Ammon's horn (tissue), 1 donor: ENCODE measurements around the gene PGM1.
A peak's percentile ranks its signal among the peaks of the same experiment; 100 is the strongest.
"Not testable (repeated sequence)": the region's sequence is repeated elsewhere in the genome, so short reads cannot be mapped to it uniquely, and the experiment has no call there.

Source experiments
- DNase-seq: peaks from one replicate; pipeline ENCODE4 v3.0.0-alpha.2; 2016; ENCODE audit warnings: low spot score

The PGM1 gene

DNA sequence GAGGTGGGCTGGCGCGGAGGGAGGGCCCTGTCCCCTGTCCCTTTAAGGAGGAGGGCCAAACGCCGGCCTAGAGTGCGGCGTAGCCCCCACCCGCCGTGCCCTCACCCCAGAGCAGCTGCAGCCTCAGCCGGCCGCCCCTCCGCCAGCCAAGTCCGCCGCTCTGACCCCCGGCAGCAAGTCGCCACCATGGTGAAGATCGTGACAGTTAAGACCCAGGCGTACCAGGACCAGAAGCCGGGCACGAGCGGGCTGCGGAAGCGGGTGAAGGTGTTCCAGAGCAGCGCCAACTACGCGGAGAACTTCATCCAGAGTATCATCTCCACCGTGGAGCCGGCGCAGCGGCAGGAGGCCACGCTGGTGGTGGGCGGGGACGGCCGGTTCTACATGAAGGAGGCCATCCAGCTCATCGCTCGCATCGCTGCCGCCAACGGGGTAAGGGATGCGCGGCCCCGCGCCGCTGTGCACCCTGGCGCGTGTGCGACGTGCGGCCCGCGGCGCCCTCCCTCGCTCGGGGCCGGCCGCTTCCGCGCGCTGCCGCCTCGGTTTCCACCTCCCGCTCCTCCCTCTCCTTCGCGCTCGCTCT is at the start of gene PGM1:
PGM1 (plus strand) TSS at position 109 of the 583 bp plus-strand sequence; CDS start at position 187, 78 bp downstream.
- DNase-seq = peak; percentile 82

DNA sequence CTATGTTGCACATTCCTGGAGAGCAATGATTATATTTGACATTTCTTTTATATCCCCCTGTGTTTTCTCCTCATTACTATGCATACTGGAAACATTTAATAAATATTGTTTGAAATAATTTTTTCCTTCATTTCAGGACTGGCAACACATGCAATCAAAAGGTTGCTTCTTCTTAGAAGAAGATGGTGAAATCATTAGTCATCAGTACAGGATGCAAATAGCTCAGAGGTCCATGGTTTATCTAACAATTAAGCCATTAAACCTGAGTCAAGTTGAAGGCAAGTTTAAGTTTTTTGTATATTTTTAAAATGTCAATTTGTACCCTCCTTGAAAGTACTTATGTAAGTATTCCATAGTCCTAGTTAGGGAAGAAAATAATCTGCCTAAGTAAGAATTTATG is 47.4 kb upstream of the PGM1 start:
- no peak for DNase-seq

DNA sequence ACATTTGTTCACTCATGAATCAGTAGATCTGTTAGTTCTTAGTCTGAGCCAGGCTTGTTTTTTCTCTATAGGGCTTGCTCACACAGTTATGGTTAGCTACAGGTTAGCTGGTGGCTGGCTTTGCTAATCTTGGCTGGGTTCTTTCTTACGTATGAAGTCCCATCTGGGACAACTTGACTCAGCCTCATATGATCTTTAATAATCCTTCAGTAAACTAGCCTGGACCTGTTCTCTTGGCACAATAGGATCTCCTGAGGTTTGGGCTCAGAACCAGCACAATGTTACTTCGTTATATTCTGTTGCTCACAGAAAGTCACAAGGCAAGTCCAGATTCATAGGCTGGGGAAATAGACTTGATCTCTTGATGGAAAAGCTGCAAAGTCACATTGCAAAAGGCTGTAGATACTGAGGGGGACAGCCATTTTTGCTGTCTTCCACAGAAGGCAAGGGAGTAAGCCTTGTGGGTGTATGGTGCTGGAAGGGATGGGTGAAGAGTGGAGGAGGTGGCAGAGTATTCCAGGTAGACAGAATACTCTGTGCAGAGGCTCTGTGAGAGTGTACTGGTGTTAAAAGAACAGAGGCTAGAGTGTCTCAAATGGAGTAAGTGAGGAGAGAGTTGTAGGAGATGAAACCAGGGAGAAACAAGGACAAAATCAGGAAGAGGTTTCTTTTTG is 45.5 kb upstream of the PGM1 start:
- no peak for DNase-seq

DNA sequence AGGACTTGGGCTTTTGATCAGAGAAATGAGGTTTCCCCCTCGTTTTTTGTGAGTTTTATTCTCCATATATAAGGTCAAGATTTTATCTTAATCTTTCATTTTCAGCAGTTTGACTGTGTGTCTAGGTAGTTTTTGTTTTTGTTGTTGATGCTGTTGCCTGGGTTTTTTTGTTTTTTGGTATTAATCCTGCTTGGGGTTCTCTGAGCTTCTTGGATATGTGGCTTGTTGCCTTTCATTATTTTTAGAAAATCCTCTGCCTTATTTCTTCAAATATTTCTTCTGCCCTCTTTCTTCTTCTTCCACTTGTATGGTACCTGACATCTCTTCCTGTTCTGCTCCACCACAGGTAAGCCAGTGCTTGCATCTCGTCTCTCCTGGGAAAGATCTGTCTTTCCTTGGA is 44.9 kb upstream of the PGM1 start:
- DNase-seq = no peak

DNA sequence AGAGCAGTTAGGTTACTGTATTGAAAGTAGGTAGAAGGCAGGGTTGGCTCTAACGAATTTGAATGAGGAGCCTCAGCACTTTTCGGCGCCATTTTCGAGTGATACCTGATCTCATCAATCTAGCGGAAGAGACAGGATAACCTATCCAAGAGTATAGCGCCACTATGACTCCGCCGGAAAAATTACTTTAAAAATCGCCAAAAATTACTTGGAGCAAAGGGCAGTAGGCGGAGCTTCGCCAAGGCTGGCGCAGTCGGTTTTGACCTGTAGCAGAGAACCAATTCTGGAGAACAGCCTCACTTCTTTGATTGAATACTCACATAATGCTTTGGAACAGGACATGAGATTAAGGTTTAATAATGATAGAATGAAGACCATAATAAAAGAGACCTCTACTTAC is 44.3 kb upstream of the PGM1 start:
- no peak for DNase-seq

DNA sequence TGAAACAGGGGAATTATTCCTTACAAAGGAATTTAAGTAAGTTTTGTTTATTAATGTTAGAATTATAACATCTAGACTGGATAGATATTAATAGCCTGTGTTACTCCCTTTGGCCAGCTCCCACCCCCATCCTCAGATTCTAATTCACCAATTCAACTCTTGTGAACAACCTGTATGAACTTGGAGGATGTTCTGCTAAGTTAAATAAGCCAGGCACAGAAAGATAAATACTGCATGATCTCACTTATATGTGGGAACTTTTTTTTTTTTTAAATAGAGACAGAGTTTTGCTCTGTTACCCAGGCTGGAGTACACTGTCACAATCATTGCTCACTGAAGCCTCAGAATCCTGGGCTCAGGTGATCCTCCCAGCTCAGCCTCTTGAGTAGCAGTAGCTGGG is 37.7 kb upstream of the PGM1 start:
- DNase-seq = no peak

DNA sequence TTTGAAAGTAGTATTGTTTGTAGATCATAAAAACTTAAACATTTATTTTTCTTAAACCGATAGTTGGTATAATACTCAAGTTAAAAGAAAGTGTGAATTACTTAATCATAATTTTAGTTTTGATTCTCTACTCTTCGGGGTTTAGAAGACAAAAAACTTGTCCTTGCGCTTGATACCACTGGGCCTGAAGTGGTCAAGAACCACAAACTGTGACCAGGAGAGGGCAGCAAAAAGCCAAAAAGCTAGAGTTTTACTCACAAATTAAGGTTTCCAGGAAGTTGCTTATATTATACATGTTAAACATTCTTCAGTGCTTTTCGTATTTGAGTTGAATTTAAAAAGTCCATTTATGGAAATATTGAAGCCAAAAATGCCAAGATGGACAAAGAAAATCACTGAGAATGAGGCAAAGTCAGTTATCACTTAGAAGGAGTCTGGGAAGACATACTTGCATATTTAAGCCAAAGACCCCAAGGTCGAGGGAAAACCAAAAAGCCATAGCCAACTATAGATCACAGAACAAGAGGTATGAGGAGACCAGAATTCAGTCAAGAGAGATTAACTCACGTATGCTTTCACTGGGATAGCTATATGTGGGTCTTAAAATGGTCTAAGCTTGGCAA is 35.7 kb upstream of the PGM1 start:
- no peak for DNase-seq

DNA sequence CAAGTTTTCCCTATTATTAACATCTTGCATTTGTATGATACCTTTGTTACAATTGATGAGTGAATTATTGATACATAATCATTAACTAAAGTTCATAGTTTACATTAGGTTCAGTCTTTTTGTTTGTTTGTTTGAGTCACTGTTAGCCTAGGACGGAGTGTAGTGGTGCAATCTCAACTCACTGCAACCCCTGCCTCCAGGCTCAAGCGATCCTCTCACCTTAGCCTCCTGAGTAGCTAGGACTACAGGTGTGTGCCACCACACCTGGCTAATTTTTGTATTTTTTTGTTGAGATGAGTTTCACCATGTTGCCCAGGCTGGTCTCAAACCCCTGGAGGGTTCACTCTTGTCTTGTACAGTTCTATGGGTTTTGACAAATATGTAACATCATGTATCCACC is 33.9 kb upstream of the PGM1 start:
- DNase-seq = no peak

DNA sequence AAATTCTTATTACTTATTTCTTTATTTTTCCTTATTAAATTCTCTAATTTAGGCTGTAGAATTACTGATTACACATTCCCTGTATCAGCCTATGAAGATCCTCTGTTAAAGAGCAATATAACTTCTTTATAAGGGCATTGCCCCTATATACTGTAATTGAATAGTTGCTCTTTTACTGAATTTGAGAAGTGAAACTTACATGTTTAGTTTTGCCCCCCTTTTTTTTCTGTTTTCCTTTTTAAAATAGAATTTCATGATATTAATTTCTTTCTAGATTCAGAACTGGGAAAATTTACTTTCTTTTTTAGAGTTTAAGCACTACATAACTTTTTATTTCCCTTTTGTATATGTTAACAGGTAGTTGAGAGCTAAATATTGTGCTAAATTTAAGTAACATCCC is 29.5 kb upstream of the PGM1 start:
- no peak for DNase-seq

DNA sequence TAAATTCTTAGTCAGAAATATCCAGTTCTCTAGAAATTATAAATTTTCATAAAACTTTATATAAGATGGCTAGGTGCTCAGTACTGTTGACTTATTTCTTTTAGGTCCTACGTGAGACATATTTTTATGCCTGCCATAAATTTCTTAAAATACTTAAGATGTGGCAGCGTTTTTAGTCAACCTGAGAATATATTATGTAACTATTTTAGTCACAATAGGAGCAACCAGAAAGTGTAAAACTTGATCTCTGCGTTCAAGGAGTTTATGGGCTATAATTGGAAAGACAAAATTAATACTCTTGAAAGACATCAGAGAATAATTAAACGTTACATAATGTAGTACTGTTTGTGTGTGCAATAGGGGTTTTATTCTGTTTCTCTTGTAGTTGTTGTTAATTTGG is 24.1 kb upstream of the PGM1 start:
- no peak for DNase-seq

DNA sequence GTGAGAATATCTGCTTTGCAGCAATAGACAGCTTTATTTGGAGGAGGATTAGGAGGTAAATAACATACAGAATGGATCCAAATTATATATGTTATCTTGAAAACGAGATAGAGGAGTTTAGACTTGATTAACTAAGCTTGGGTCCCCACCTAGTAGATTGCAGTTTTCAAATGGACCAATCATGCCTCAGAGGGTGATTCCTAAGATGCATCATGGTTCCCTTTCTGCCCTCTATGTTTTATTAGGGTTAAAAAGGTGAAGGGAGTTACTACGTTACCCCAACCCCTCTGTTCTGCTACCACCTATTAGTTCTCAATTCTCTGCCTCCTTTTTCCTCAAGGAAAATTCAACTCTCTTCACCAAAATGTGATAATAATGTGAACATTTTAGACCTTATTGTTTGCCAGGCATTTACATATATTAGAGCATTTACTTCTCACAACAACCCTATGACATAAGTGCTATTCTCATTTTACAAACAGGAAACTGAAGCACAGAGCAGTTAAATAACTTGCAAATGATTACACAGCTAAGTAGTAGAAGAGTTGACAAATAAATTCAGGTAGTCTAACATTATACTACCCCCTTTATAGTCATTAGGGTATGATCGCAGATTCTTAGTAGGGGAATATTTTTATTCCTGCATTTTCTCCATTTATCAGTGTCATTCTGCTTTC is 23.4 kb upstream of the PGM1 start:
- DNase-seq = no peak

DNA sequence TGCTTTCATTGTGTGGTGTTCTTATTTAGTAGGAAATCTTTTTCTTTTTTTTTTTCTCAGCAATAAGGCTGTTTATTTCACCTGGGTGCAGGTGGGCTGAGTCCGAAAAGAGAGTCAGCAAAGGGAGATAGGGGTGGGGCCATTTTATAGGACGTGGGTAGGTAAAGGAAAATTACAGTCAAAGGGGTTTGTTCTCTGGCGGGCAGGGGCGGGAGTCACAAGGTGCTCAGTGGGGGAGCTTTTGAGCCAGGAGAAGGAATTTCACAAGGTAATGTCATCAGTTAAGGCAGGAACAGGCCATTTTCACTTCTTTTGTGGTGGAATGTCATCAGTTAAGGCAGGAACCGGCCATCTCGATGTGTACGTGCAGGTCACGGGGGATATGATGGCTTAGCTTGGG is 20.5 kb upstream of the PGM1 start:
- DNase-seq = not testable (repeated sequence)

DNA sequence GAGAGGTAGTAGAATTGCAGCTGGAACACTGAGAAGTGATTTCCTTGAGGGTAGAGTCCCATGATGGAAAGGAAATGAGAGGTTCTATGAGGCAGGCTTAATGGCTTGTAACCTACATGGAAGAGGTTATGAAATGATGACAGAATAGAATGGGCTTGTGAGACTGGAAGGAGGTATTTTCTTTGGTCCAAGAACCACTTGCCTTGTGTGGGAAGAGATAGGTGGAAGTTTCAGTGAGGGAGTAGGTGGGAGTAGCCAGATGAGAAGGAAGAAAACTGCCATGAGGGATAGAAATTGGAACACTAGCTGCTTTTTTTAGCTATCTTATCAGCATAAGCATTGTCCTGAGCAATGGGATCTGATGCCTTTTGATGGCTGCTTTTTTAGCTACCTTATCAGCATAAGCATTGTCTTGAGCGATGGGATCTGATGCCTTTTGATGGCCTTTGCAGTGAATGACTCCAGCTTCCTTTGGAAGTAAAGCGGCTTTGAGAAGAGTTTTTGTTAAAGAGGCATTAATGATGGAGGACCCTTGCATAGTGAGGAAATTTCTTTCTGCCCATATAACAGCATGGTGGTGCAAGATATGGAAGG is 18.9 kb upstream of the PGM1 start:
- not testable (repeated sequence) for DNase-seq

DNA sequence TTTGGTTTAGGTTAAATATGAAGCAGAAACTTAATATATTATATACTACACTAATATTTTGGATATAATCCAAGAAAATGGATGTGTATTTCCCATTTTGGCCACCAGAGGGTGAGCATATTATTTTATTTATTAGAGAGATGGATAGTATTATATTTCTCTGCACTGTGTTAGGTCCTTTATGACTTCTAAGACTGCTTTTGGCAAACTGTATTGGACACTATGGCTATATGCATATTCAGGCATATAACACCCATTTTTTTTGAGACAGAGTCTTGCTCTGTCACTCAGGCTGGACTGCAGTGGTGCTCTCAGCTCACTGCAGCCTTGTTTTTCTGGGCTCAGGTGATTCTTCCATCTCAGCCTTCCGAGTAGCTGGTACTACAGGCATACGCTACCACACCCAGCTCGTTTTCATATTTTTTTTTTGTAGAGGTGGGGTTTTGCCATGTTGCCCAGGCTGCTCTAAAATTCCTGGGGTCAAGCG is 17.8 kb upstream of the PGM1 start:
- DNase-seq = no peak

DNA sequence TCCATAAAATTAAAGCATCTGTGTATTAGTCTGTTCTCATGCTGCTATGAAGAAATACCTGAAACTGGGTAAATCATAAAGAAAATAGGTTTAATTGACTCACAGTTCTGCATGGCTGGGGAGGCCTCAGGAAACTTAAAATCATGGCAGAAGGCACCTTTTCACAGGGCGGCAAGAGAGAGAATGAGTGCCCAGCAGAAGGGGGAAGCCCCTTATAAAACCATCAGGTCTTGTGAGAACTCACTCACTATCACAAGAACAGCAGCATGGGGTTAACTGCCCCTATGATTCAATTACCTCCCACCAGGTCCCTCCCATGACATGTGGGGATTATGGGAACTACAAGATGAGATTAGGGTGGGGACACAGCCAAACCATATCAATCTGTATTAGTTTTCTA is 6.9 kb upstream of the PGM1 start:
- DNase-seq = not testable (repeated sequence)

DNA sequence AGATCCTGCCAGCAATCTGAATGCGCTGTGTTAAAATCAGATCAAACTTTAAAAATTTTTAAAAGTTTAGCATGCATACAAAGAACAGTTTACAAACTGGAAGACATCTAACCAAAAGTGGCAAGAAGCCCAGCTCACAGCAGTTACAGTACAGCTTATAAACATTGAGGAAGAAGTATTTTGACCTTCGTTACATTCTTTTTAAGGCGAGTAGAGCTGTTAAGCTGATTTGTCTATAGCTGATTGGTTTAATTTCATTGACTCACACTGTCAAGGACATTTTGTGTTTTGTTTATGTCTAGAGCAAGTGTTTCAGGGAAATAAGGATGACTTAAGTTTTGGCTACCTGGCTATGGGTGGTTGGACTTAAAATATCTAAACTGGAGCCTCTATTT is 3.0 kb upstream of the PGM1 start:
- no peak for DNase-seq

DNA sequence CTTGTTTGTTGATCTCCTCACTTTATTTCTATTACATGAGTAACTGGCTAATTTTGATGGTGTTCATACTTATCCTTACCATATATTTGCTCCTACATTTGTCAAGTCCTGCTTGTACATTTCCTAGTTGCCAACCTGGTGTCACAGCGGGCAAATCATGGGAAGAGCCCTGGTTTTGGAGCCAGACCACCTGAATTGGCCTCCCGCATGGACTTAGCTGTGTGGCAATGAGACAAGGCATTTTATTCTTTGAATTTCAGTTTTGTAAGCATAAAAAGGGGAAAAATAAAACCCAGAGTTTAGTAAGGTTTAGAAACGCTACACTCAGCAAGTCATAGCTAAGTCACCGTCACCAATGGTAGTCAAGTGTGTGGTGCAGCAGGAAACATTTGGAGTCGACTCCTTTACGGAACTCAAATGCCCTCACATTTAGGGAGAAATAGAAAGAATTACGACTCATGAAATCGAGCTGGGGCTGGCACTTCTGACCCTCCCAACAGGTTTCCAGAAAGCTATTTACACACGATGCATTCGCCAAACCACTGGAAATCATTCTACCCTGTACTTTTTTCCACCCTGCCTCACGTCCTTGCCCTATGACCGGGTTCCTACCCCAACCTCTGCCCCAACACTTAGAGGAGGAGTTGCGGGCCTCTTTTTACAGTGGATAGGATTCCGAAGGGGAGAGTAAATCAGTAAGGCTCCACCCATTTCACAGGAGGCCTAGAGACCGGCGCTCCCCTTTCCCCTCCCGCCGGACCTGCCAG is 492 bp upstream of the PGM1 start:
- peak; percentile 36 for DNase-seq

DNA sequence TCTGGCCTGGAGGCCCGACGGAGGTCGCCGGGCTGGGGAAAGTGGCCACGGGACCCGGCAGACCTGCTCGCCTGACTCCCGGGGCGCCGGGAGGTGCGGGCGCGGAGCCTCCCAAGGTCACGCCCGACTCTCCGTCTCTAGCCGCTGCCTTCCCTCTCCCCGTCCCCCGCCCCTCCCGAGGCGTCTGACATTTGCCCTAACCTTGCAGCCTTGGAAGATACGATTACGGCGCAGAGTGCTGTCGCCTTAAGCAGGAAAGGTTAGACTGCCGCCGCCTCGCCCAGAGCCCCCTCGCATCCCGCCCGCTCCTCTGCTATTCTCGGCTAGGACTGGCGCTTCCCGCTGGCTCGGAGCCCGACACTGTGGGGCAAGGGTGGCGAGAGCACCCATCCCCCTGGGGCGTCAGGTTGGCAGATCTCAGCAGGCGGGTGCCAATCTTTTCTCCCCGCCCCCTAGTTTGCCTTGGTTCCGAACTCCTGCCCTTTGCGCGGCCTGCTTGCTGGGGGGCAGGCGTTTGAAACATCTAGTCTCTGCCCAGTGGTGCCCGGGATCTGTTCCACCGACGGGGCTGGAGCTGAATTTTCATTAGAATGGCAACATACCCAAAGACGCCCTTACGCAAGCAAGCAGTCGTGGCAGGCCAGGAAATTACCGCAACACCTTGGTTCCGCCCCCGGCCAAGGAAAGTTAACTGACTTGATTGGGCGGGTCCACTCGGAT is 835 bp downstream of the PGM1 start:
- DNase-seq = peak; percentile 56

DNA sequence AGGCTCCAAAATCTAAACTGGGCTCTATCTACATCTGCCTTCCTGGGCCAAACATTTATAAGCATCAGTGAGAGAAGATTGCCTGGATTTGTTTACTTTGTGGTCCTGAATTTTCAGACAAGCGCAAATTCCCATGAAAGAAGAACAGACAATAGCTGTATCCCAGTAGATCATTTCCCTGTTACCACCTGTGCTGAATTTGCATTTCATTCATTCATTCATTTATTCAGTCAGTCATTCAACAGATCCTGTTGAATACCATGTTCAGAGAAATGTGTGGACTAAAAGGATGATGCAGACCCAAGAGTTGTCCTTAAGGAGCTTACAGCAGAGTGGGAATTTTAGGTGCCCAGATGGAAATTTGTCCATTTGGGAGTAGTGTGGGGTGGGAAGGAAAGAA is 2.2 kb downstream of the PGM1 start:
- no peak for DNase-seq

DNA sequence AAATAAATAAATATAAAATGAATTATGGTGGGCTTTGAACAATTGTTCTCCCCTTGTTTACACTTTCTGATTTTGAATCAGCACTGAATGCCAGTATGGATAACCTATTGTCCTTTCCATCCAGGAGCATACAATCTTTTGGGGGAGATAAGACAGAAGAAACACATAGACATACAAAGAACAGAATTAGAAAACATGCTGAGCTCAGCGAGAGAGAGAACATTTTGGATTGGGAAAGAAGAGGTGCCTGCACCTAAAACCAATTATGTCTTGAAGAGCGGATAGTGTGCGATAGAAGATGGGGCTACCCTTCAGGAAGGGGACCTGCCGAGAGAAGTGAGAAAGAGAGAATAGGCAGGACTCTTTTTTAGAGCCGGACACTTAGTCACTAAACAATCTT is 6.6 kb downstream of the PGM1 start:
- no peak for DNase-seq

DNA sequence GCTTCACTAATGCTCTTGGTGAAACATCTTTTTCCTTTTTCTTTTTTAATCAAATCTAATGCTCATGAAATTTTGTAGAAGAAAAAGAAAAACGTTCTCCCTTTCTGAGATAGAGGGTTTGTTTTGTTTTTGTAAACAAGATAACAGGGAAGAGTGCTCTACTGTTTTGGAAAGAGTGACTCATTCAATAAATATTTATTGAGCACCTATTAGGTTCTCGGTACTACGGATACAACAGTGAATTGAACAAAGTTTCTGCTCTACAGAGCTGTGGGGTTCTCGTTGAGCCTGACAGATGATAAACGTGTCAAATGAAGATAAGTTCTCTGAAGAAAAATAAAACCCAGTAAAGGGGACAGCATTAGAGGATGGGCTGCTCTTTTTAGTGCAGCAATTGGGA is 7.0 kb downstream of the PGM1 start:
- DNase-seq = no peak
